HG03442 (cell line): ENCODE results near the gene PRR12.

ENCODE experiments used
- ATAC-seq: cut with Tn5 transposase; IDR thresholded peaks from one replicate; pipeline ENCODE4 v1.9.1; 2021; ENCODE audit warnings: mild to moderate bottlenecking, moderate library complexity; ENCODE audit not compliant: unreplicated experiment

Gene PRR12

GRCh38 chr19:49643466-49643865, 52.5 kb downstream of the PRR12 start:
- no peak for ATAC-seq

- no peak for ATAC-seq
These were observed 54.6 kb downstream of the PRR12 start for GRCh38 chr19:49645592-49645991.

GRCh38 chr19:49645995-49646394, 55.0 kb downstream of the PRR12 start:
- no peak for ATAC-seq

GRCh38 chr19:49646586-49646985, 55.6 kb downstream of the PRR12 start:
- no peak for ATAC-seq

- no peak for ATAC-seq
These were observed 60.2 kb downstream of the PRR12 start for GRCh38 chr19:49651029-49651819.

GRCh38 chr19:49651820-49652550, 61.0 kb downstream of the PRR12 start:
- ATAC-seq = no peak

GRCh38 chr19:49652551-49653465, 61.8 kb downstream of the PRR12 start:
- no peak for ATAC-seq

GRCh38 chr19:49653466-49653806, 62.5 kb downstream of the PRR12 start:
- no peak for ATAC-seq

- no peak for ATAC-seq
These were observed 63.6 kb downstream of the PRR12 start for GRCh38 chr19:49654581-49654980.

GRCh38 chr19:49655570-49656455, 64.8 kb downstream of the PRR12 start:
- ATAC-seq = no peak

GRCh38 chr19:49656456-49657109, 65.6 kb downstream of the PRR12 start:
- no peak for ATAC-seq

GRCh38 chr19:49657493-49658138, 66.6 kb downstream of the PRR12 start:
- ATAC-seq = no peak

- no peak for ATAC-seq
These were observed 67.1 kb downstream of the PRR12 start for GRCh38 chr19:49658139-49658517.

- no peak for ATAC-seq
These were observed 67.8 kb downstream of the PRR12 start for GRCh38 chr19:49658566-49659442.

- ATAC-seq = no peak
These were observed 69.5 kb downstream of the PRR12 start for GRCh38 chr19:49660338-49660961.

- no peak for ATAC-seq
These were observed 71.0 kb downstream of the PRR12 start for GRCh38 chr19:49662011-49662410.

GRCh38 chr19:49663224-49663623, 72.2 kb downstream of the PRR12 start:
- no peak for ATAC-seq
